ENCODE data around the gene SLC2A13. TPM values are rescaled to one million over a fixed set of nuclear protein-coding genes. Genes with fewer than 3 reads are reported as not detected.

The SLC2A13 gene
- total RNA-seq, 1 experiment from 2014 or later, result 7.0 TPM

DNA sequence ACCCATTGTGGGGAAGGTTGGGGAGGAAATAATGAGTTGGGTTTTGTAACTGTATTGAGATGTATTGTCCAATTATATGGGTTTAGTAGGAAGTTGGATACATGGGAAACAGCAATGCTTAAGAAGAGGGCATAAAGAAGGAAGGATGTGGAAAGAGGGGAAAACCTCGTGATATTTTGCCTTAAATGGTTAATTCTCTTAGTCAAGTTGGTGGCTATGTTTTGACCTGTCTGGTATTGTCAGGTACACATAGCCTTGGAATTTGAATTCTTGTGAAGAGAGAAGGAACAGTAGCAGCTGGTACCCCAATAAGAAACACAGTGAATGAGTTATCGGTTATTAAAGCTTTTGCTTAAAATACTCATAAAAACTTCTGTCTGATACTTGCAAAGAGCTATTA is 32.6 kb upstream of the SLC2A13 start:
- H3K9me3 ChIP-seq (ENCODE audit: control insufficient read depth, low read depth, low read length), result no peaks in the 10 kb centered on the region
- H3T11ph ChIP-seq (ENCODE audit: low read length), result no peak overlapping the region
- Mint-ChIP-seq H3K36me3 (ENCODE audit: insufficient read depth in 1 of 3, low read depth in 3 of 3) (no peaks in the 10 kb centered on the region; a peak in 1 of 7 replicates), H3K4me1 (no peaks in the 10 kb centered on the region), H3K27ac (no peak overlapping the region; a peak in 1 of 7 replicates), H3K27me3 (ENCODE audit: low read depth) (no peaks in the 10 kb centered on the region), H3K9me3 (no peaks in the 10 kb centered on the region), H3K4me3 (no peak overlapping the region)
- no peaks in the 10 kb centered on the region for H3K79me2 ChIP-seq (ENCODE audit: insufficient read depth, low read length)
- H3K4me2 ChIP-seq (ENCODE audit: insufficient read depth, insufficient read length, low read length), result no peak overlapping the region
- H3K27me3 ChIP-seq (ENCODE audit: insufficient read depth, low read length), result no peaks in the 10 kb centered on the region
- H3K23ac ChIP-seq (ENCODE audit: insufficient read length, low read depth, low read length), result no peak overlapping the region
- H3K9ac ChIP-seq (ENCODE audit: extremely low read depth, insufficient read length, low read length), result no peak overlapping the region
- H2BK120ac ChIP-seq (ENCODE audit: low read depth, low read length, poor library complexity, severe bottlenecking), result no peak overlapping the region
- no peak overlapping the region for H2BK15ac ChIP-seq (ENCODE audit: low read depth, low read length)
- no peak overlapping the region for H3K56ac ChIP-seq (ENCODE audit: insufficient read length, low read depth, low read length)
- H4K91ac ChIP-seq (ENCODE audit: insufficient read length, low read depth, low read length), result no peak overlapping the region
- H2BK12ac ChIP-seq (ENCODE audit: insufficient read length, low read depth, low read length), result no peak overlapping the region
- H3K27ac ChIP-seq (ENCODE audit: insufficient read length, low read depth, low read length), result no peak overlapping the region
- no peaks in the 10 kb centered on the region for H3K4me1 ChIP-seq (ENCODE audit: insufficient read depth, low read length)
- WGBS (ENCODE audit: extremely low coverage, insufficient read length, low lambda C conversion rate), result no CpG with 5 or more reads among the region's 2 CpGs
- no peak overlapping the region for H2BK20ac ChIP-seq (ENCODE audit: low read depth, low read length, poor library complexity, severe bottlenecking)
- H2BK5ac ChIP-seq (ENCODE audit: insufficient read length, low read length), result no peak overlapping the region
- no peak overlapping the region for H3K18ac ChIP-seq (ENCODE audit: insufficient read length, low read depth, low read length)
- DNase-seq, result no peak
- no peak overlapping the region for H3K14ac ChIP-seq (ENCODE audit: insufficient read depth, low read length)
- TF ChIP-seq CTCF (conservative IDR thresholded peaks at IDR 0.05), result no peak
- no peak overlapping the region for H3K4ac ChIP-seq (ENCODE audit: low read depth, low read length)
- no peaks in the 10 kb centered on the region for H4K20me1 ChIP-seq (ENCODE audit: control insufficient read depth, insufficient read depth, insufficient read length)
- no peaks in the 10 kb centered on the region for H3K23me2 ChIP-seq (ENCODE audit: insufficient read length, low read depth, low read length, poor library complexity, severe bottlenecking)
- H4K5ac ChIP-seq (ENCODE audit: insufficient read length, low read depth, low read length), result no peak overlapping the region
- H3K79me1 ChIP-seq (ENCODE audit: insufficient read depth, low read depth, low read length, poor library complexity, severe bottlenecking), result no peaks in the 10 kb centered on the region
- H2AK5ac ChIP-seq (ENCODE audit: insufficient read length, low read length), result no peak overlapping the region
- no peak overlapping the region for H2AFZ ChIP-seq (ENCODE audit: low read length)
- H4K8ac ChIP-seq (replicated peaks; ENCODE audit: insufficient read length, low read depth, low read length), result no peak overlapping the region
